Thoracic aorta (tissue), 2 donors: ENCODE results near the gene HRG. TPM values are rescaled to one million over a fixed set of nuclear protein-coding genes. Genes with fewer than 3 reads are reported as not detected.

Experiments
- ATAC-seq: fragments of 150-250 bp; one replicate; pipeline ENCODE4 v1.8.0; 2017; ENCODE audit warnings: low read depth; ENCODE audit not compliant: insufficient number of reproducible peaks, low FRiP score
- DNase-seq: peaks from one replicate; pipeline ENCODE4 v3.0.0-alpha.2; 2020; ENCODE audit warnings: low spot score
- H3K27ac ChIP-seq, 2 donors: fragments of 200-600 bp; sonication (generic); 1 replicate in 1 of 2; 2 replicates in 1 of 2; pipeline ENCODE4 v1.5.1; 2016; ENCODE audit warnings: mild to moderate bottlenecking in 2 of 2, moderate library complexity in 2 of 2
- H3K27me3 ChIP-seq: fragments of 200-600 bp; sonication (generic); replicated peaks from 2 replicates; pipeline ENCODE4 v1.6.0; 2016; ENCODE audit warnings: mild to moderate bottlenecking; ENCODE audit not compliant: insufficient read depth
- H3K36me3 ChIP-seq: fragments of 200-600 bp; sonication (generic); one replicate; pipeline ENCODE4 v1.5.1; 2016
- H3K4me1 ChIP-seq, 2 donors: fragments of 200-600 bp; sonication (generic); 1 replicate in 1 of 2; 2 replicates in 1 of 2; pipeline versions ENCODE4 v1.5.1 to v1.6.0; 2016; ENCODE audit warnings: low read depth in 2 of 2, mild to moderate bottlenecking in 1 of 2; ENCODE audit not compliant: control insufficient read depth in 1 of 2
- H3K4me3 ChIP-seq: fragments of 200-600 bp; sonication (generic); 2 replicates; pipeline ENCODE4 v1.5.1; 2016; ENCODE audit warnings: mild to moderate bottlenecking
- H3K9me3 ChIP-seq: fragments of 200-600 bp; sonication (generic); 2 replicates; pipeline ENCODE4 v1.5.1; 2016
- CTCF ChIP-seq: fragments of 200-600 bp; sonication (generic); IDR thresholded peaks from one replicate; pipeline ENCODE4 v1.5.1; 2019; ENCODE audit warnings: antibody characterized with exemption
- total RNA-seq, 2 donors: library from RNA; depleted of rRNA; stranded (reverse); fragments of >200 nt; gene quantifications; one replicate each; pipeline versions ENCODE4 v1.1.0 to v1.2.3, GENCODE V29; 2016

Gene HRG
- total RNA-seq, 2 donors from 2014 or later: not detected

- Histone ChIP-seq H3K27me3 (no peaks in the 10 kb centered on the region), H3K4me3 (no peak within 1 kb of the TSS), H3K27ac (no peak within 1 kb of the TSS), H3K36me3 (no peaks in the 10 kb centered on the region), H3K9me3 (no peaks in the 10 kb centered on the region), H3K4me1 (no peaks in the 10 kb centered on the region)
- TF ChIP-seq CTCF: no peak
- DNase-seq (no peak), ATAC-seq (no peak)
Measured at GRCh38 chr3:186717039-186717457, 51.2 kb downstream of the HRG start, which contains the start of gene KNG1. TSS of gene KNG1 (plus strand) at chr3:186717359. CDS start at chr3:186717543, 184 bp downstream.

GRCh38 chr3:186719945-186720739 is 54.3 kb downstream of the HRG start:
- no peak for TF ChIP-seq CTCF
- H3K27ac ChIP-seq: no peak overlapping the region
- no peaks in the 10 kb centered on the region for H3K4me1 ChIP-seq
- DNase-seq (no peak), ATAC-seq (no peak)
- H3K9me3 ChIP-seq: no peaks in the 10 kb centered on the region
- no peaks in the 10 kb centered on the region for H3K27me3 ChIP-seq
- no peak overlapping the region for H3K4me3 ChIP-seq
- no peaks in the 10 kb centered on the region for H3K36me3 ChIP-seq

- Histone ChIP-seq H3K27me3 (no peaks in the 10 kb centered on the region), H3K27ac (no peak overlapping the region), H3K9me3 (no peaks in the 10 kb centered on the region), H3K36me3 (no peaks in the 10 kb centered on the region), H3K4me1 (no peaks in the 10 kb centered on the region), H3K4me3 (no peak overlapping the region)
- no peak for DNase-seq
- ATAC-seq: no peak
- no peak for TF ChIP-seq CTCF
Measured at GRCh38 chr3:186722457-186722856, 56.6 kb downstream of the HRG start.

GRCh38 chr3:186724911-186725310 is 59.1 kb downstream of the HRG start:
- ATAC-seq: no peak
- Histone ChIP-seq H3K9me3 (no peaks in the 10 kb centered on the region), H3K27me3 (no peaks in the 10 kb centered on the region), H3K4me1 (no peaks in the 10 kb centered on the region), H3K4me3 (no peak overlapping the region), H3K36me3 (no peaks in the 10 kb centered on the region), H3K27ac (no peak overlapping the region)
- TF ChIP-seq CTCF: no peak
- no peak for DNase-seq

Other genes with a start within 250 kb of the HRG start
- 1 to 10 TPM; 3.7 to 4.4 TPM for gene CRYGS, start 121.6 kb upstream of the HRG start, total RNA-seq
- gene TBCCD1, start 98.7 kb upstream of the HRG start, total RNA-seq: 10 to 100 TPM; 10.2 to 25.8 TPM
- 10 to 100 TPM; 41.3 to 44.9 TPM for gene DNAJB11, start 95.3 kb upstream of the HRG start, total RNA-seq
- gene AHSG, start 53.0 kb upstream of the HRG start, total RNA-seq: not detected
- not detected for gene FETUB, start 25.6 kb upstream of the HRG start, total RNA-seq
- gene KNG1, start 51.3 kb downstream of the HRG start, total RNA-seq: not detected
- gene EIF4A2, start 117.6 kb downstream of the HRG start, total RNA-seq: 100 to 1,000 TPM; 297 to 360 TPM
- gene RFC4, start 140.5 kb downstream of the HRG start, total RNA-seq: 10 to 100 TPM in 1 of 2 donors, 1 to 10 TPM in 1; 4.7 to 20.4 TPM
- gene ADIPOQ, start 176.7 kb downstream of the HRG start, total RNA-seq: 1 to 10 TPM; 6.8 to 8.8 TPM